Measurements from ENCODE around the gene VWA3B. TPM values are rescaled to one million over a fixed set of nuclear protein-coding genes. Genes with fewer than 3 reads are reported as not detected.

VWA3B gene
- total RNA-seq, 1 experiment from 2014 or later, result not detected

GRCh38 chr2:98309580-98309979 is 222.6 kb downstream of the VWA3B start:
- H4K91ac ChIP-seq (ENCODE audit: insufficient read length, low read depth, low read length), result no peak overlapping the region
- WGBS (ENCODE audit: extremely low coverage, insufficient read length, low lambda C conversion rate), result no CpG with 5 or more reads among the region's 11 CpGs
- no peak overlapping the region for H3K27ac ChIP-seq (ENCODE audit: insufficient read length, low read depth, low read length)
- H4K5ac ChIP-seq (ENCODE audit: insufficient read length, low read depth, low read length), result no peak overlapping the region
- no peak overlapping the region for H2BK5ac ChIP-seq (ENCODE audit: insufficient read length, low read length)
- H3K4me2 ChIP-seq (ENCODE audit: insufficient read depth, insufficient read length, low read length), result no peak overlapping the region
- no peaks in the 10 kb centered on the region for H3K9me3 ChIP-seq (ENCODE audit: control insufficient read depth, low read depth, low read length)
- H2AFZ ChIP-seq (ENCODE audit: low read length), result no peak overlapping the region
- H2AK5ac ChIP-seq (ENCODE audit: insufficient read length, low read length), result no peak overlapping the region
- no peaks in the 10 kb centered on the region for H4K20me1 ChIP-seq (ENCODE audit: control insufficient read depth, insufficient read depth, insufficient read length)
- no peak overlapping the region for H4K8ac ChIP-seq (replicated peaks; ENCODE audit: insufficient read length, low read depth, low read length)
- no peak overlapping the region for H3K18ac ChIP-seq (ENCODE audit: insufficient read length, low read depth, low read length)
- H3K27ac Mint-ChIP-seq, result no peak overlapping the region
- no peaks in the 10 kb centered on the region for H3K79me1 ChIP-seq (ENCODE audit: insufficient read depth, low read depth, low read length, poor library complexity, severe bottlenecking)
- H3K4me1 ChIP-seq (ENCODE audit: insufficient read depth, low read length), result no peaks in the 10 kb centered on the region
- no peak overlapping the region for H2BK15ac ChIP-seq (ENCODE audit: low read depth, low read length)
- H3T11ph ChIP-seq (ENCODE audit: low read length), result no peak overlapping the region
- peaks cover 13% of the 10 kb centered on the region for H3K27me3 Mint-ChIP-seq (ENCODE audit: low read depth)
- no peak overlapping the region for H3K23ac ChIP-seq (ENCODE audit: insufficient read length, low read depth, low read length)
- no peaks in the 10 kb centered on the region for H3K27me3 ChIP-seq (ENCODE audit: insufficient read depth, low read length)
- H3K14ac ChIP-seq (ENCODE audit: insufficient read depth, low read length), result no peak overlapping the region
- peaks cover 18 to 30% of the 10 kb centered on the region in 2 experiments for H3K4me1 Mint-ChIP-seq
- H3K9ac ChIP-seq (ENCODE audit: extremely low read depth, insufficient read length, low read length), result no peak overlapping the region
- no peak overlapping the region for H3K56ac ChIP-seq (ENCODE audit: insufficient read length, low read depth, low read length)
- no peak overlapping the region for H2BK120ac ChIP-seq (ENCODE audit: low read depth, low read length, poor library complexity, severe bottlenecking)
- H3K79me2 ChIP-seq (ENCODE audit: insufficient read depth, low read length), result no peaks in the 10 kb centered on the region
- no peaks in the 10 kb centered on the region for H3K23me2 ChIP-seq (ENCODE audit: insufficient read length, low read depth, low read length, poor library complexity, severe bottlenecking)
- no peak for TF ChIP-seq CTCF (conservative IDR thresholded peaks at IDR 0.05)
- DNase-seq, result no peak
- H3K36me3 Mint-ChIP-seq (ENCODE audit: insufficient read depth in 1 of 3, low read depth in 3 of 3), result peaks cover 0 to 3% (median 0%) of the 10 kb centered on the region in 3 experiments; a peak in 1 of 7 replicates
- H2BK20ac ChIP-seq (ENCODE audit: low read depth, low read length, poor library complexity, severe bottlenecking), result no peak overlapping the region
- H3K4ac ChIP-seq (ENCODE audit: low read depth, low read length), result no peak overlapping the region
- H3K4me3 Mint-ChIP-seq, result no peak overlapping the region
- no peaks in the 10 kb centered on the region for H3K9me3 Mint-ChIP-seq
- no peak overlapping the region for H2BK12ac ChIP-seq (ENCODE audit: insufficient read length, low read depth, low read length)
